ENCODE results near the gene MCC.
"Not testable (repeated sequence)": the region's sequence is repeated elsewhere in the genome, so short reads cannot be mapped to it uniquely, and the experiment has no call there.

The MCC gene

DNA sequence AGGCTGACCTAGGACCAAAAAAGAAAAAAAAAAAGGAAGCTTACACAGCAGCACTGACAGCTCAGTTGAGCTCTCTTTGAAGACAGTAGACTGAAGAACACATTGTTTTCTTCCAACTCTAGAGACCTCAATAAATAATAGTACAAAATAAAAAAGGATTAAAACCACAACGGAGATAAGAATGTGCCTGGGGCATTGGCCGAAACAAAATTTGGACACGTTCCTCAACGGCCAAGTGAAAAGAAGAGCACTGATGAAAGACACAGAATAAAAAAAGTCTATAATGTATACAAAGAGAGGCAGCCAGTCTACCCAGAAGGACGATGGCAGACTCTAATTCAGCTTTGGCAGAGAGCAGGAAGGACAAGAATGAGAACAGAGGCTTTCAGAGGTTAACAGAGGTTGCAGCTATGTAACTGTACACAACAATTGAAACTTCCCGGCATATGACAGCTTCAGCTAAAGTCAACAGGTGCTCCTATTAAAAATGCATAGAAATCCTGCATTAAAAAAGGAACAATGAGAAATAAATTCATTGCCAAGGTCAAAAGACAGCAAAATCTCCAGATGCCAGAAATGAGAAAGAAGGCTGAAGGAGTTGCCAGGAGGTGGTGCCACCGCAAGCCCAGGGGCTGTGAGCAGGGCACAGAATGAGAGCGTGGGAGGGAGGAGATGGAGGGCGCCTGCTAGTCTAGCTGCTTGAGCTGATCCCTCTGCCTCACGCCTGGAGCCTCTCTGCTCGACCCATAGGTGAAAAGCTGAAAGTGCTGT is 397.7 kb downstream of the MCC start:
- TF ChIP-seq GATA1 (IDR thresholded peaks at IDR 0.05; ENCODE audit: low read depth, low read length) (no peak), POLR2A (IDR thresholded peaks at IDR 0.05; ENCODE audit: low read length) (no peak)
- DNase-seq: no peak

DNA sequence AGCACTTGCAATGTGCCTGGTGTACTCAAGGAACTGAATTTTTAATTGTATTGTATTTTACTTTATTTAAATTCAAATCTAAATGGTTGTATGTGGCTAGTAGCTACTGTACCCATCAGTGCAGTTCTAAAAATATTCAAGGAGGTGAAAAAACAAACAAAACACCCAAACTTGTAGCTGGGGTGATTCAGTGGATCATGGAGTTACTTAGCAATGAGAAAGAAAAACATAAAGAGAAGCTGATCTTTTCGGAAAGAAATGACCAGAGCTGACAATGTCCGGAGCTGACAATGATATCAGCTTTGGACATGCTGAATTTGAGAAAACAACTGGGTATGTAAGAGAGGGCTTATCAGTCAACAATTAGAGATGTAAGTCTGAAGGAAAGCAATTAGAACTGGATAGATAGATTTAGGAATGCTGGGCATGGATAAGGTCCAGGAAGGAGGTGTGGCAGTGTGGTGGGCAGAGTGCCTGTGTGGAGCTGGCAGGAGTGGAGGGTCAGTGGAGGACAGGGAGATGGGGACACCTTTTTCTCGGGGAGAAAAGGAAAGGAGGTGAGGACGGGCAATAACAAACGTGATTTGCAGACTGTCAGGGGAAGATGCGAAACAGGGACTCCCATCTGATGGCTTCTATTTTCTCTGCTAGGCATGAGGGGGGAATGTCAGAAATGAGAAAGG is 398.5 kb downstream of the MCC start:
- TF ChIP-seq POLR2A (IDR thresholded peaks at IDR 0.05; ENCODE audit: low read length) (no peak), GATA1 (IDR thresholded peaks at IDR 0.05; ENCODE audit: low read depth, low read length) (no peak)
- no peak for DNase-seq

GRCh38 chr5:113087976-113088514 is 400.2 kb downstream of the MCC start:
- TF ChIP-seq GATA1 (IDR thresholded peaks at IDR 0.05; ENCODE audit: low read depth, low read length): no peak
- no peak for TF ChIP-seq POLR2A (IDR thresholded peaks at IDR 0.05; ENCODE audit: low read length)
- no peak for DNase-seq

DNA sequence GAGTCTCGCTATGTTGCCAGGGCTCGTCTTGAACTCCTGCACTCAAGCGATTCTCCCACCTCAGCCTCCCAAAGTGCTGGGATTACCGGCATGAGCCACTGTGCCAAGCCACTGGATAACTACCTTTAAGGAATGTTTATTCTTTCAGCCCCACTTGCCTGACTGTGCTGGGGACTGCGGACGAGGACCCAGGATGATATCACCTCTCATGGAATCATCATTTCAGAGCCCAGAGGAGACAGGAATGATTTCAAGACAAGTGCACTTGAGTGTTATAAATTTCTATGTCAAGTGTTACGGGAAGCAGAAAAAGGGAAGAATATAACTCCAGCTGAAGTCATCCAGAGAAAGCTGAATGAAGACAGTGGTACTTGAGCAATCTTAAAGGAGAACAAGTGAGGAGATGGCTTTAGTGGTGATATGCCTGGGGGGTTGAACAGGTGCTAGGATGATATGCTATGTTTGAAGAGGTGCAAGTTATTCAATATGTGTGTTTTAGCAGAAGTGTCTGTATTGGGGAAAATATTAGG is 402.3 kb downstream of the MCC start:
- TF ChIP-seq GATA1 (IDR thresholded peaks at IDR 0.05; ENCODE audit: low read depth, low read length) (no peak), POLR2A (IDR thresholded peaks at IDR 0.05; ENCODE audit: low read length) (no peak)
- DNase-seq: no peak

GRCh38 chr5:113085084-113085414 is 403.2 kb downstream of the MCC start:
- TF ChIP-seq GATA1 (IDR thresholded peaks at IDR 0.05; ENCODE audit: low read depth, low read length) (no peak), POLR2A (IDR thresholded peaks at IDR 0.05; ENCODE audit: low read length) (no peak)
- DNase-seq: no peak

DNA sequence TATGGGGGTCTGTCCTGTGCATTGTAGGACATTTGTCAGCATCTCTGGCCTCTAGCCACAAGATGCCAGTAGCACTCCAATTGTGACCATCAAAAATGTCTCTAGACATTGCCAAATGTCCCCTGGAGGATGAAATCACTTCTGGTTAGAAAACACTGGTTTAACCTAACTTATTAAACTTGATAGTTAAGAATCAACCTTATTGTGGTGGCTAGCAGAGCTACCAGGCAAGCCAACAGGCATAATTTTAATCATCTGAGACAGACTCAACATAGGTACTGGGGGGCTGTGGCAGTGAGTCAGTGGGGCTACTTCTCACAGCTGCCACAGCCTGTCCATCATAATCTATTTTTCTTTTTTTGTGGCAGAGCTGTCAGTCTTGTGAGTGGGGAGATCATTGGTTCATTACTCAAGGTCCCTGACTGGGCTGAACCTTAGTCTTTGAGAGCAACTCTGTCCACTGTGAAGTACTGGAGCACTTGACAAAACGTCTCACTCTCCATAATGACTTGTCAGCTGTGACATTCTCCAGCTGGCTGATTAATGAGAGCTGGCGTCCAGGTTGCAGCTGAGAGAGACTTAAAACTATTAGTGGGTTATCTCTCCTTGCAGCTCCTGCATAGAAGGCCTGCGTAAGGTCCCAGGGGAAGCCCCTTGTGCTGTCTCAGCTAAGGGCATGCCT is 403.7 kb downstream of the MCC start:
- TF ChIP-seq GATA1 (IDR thresholded peaks at IDR 0.05; ENCODE audit: low read depth, low read length): no peak
- TF ChIP-seq POLR2A (IDR thresholded peaks at IDR 0.05; ENCODE audit: low read length): no peak
- no peak for DNase-seq

GRCh38 chr5:113083481-113083880 is 404.8 kb downstream of the MCC start:
- DNase-seq: no peak
- TF ChIP-seq POLR2A (IDR thresholded peaks at IDR 0.05; ENCODE audit: low read length) (no peak), GATA1 (IDR thresholded peaks at IDR 0.05; ENCODE audit: low read depth, low read length) (no peak)

DNA sequence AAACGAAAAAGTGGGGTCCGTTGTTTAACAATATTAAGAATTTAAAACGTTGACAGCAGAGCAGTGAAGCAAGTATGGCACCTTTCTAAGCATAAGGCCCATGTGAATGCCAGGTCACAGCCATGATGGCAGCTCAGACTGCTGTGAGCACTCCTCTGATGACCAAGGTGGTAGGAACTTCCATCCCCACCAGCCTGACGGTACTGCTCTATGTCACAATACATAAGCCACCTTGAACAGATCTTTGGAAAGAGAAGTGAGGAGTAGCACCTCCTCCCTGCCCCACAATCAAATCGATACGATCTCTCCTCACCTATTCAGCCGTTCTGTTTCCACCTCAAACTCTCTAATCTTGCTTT is 405.7 kb downstream of the MCC start:
- TF ChIP-seq POLR2A (IDR thresholded peaks at IDR 0.05; ENCODE audit: low read length) (no peak), GATA1 (IDR thresholded peaks at IDR 0.05; ENCODE audit: low read depth, low read length) (no peak)
- DNase-seq: no peak

- DNase-seq: no peak
- TF ChIP-seq POLR2A (IDR thresholded peaks at IDR 0.05; ENCODE audit: low read length): no peak
- TF ChIP-seq GATA1 (IDR thresholded peaks at IDR 0.05; ENCODE audit: low read depth, low read length): no peak
Observed at GRCh38 chr5:113081881-113082546, 406.2 kb downstream of the MCC start.

DNA sequence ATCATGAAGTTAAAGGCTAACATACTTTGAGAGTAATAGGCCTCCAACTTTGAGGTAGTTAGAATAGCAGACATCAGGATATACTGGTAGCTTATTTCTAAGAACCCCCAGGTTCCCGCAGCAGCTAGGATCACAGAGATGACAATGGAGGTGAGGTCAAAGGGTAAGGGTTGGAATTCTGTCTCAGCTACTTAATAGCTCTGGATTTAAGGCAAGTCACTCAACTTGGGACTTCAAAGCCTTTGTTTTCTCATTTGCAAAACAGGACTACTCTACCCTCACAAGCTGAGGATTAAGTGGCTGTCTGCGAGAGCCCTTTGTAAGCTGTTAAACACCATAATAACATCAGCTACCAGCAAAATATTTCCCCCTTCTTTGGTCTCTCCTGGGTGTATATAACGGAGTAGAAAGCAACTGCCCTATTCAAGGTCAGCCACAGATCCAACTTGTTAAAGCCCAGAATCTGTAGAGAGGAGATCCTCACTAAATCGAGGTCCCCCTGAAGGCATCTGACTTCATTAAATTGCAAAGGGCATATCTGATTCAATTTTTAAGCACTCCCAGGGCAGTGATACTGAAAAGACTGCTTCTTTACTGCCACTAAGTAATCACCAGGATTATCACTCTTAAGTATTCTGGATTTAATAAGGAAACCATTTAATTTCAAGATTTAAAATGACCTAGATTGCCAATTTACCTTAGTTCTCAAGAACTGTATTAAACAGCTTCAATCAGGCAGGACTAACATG is 407.0 kb downstream of the MCC start:
- no peak for TF ChIP-seq POLR2A (IDR thresholded peaks at IDR 0.05; ENCODE audit: low read length)
- no peak for TF ChIP-seq GATA1 (IDR thresholded peaks at IDR 0.05; ENCODE audit: low read depth, low read length)
- no peak for DNase-seq

- DNase-seq: not testable (repeated sequence)
Observed at GRCh38 chr5:113076649-113077048, 411.6 kb downstream of the MCC start.

GRCh38 chr5:113075019-113075418 is 413.2 kb downstream of the MCC start:
- DNase-seq: no peak
- TF ChIP-seq GATA1 (IDR thresholded peaks at IDR 0.05; ENCODE audit: low read depth, low read length) (no peak), POLR2A (IDR thresholded peaks at IDR 0.05; ENCODE audit: low read length) (no peak)

DNA sequence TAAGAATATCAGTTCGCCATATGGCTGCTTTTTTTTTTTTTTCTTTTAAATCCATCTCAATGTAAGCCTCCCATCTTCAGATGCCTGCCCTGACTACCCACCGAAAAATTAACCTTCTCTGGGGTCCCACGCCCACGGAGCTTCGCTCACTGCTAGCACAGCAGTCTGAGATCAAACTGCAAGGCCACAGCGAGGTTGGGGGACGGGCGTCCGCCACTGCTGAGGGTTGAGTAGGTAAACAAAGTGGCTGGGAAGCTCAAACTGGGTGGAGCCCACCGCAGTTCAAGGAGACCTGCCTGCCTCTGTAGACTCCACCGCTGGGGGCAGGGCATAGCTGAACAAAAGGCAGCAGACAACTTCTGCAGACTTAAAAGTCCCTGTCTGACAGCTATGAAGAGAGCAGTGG is 414.6 kb downstream of the MCC start:
- DNase-seq: not testable (repeated sequence)

Data from erythroblast (primary cell).